KMS-11 (cell line): ENCODE data around the gene DDC.

ENCODE experiments used
- H2AFZ ChIP-seq: fragments of 200-600 bp; sonication (generic); 2 replicates; pipeline ENCODE4 v1.6.1; 2016; ENCODE audit warnings: antibody characterized with exemption, mixed run types, low read depth
- H3K27ac ChIP-seq: fragments of 200-600 bp; sonication (generic); 2 replicates; pipeline ENCODE4 v1.6.1; 2016; ENCODE audit warnings: mild to moderate bottlenecking, mixed run types
- H3K27me3 ChIP-seq: fragments of 200-600 bp; sonication (generic); 2 replicates; pipeline ENCODE4 v1.6.1; 2017; ENCODE audit warnings: mild to moderate bottlenecking, low read depth, mixed run types, moderate library complexity; ENCODE audit not compliant: insufficient read depth
- H3K36me3 ChIP-seq: fragments of 200-600 bp; sonication (generic); 2 replicates; pipeline ENCODE4 v1.6.1; 2017; ENCODE audit warnings: mild to moderate bottlenecking, mixed run types; ENCODE audit not compliant: insufficient read depth
- H3K4me1 ChIP-seq: fragments of 200-600 bp; sonication (generic); 2 replicates; pipeline ENCODE4 v1.6.1; 2016; ENCODE audit warnings: mild to moderate bottlenecking, low read depth, mixed run types; ENCODE audit not compliant: poor library complexity, severe bottlenecking
- H3K4me2 ChIP-seq: fragments of 200-600 bp; sonication (generic); 2 replicates; pipeline ENCODE4 v1.7.0; 2016; ENCODE audit warnings: mild to moderate bottlenecking, mixed run types
- H3K4me3 ChIP-seq: fragments of 200-600 bp; sonication (generic); IDR thresholded peaks from 2 replicates; pipeline ENCODE4 v1.6.1; 2017; ENCODE audit warnings: low read depth, low read length, mixed read lengths; ENCODE audit not compliant: insufficient read depth
- H3K79me2 ChIP-seq: fragments of 200-600 bp; sonication (generic); 2 replicates; pipeline ENCODE4 v1.6.1; 2016; ENCODE audit warnings: low read depth, mixed run types; ENCODE audit not compliant: insufficient read depth
- H3K9ac ChIP-seq: fragments of 200-600 bp; sonication (generic); 2 replicates; pipeline ENCODE4 v1.6.1; 2016; ENCODE audit warnings: mild to moderate bottlenecking, mixed run types
- H4K20me1 ChIP-seq: fragments of 200-600 bp; sonication (generic); 2 replicates; pipeline ENCODE4 v1.6.1; 2016; ENCODE audit warnings: mild to moderate bottlenecking, mixed run types; ENCODE audit not compliant: insufficient read depth
- TF ChIP-seq, protein P1 (sequence below): fragments of 200-600 bp; sonication (generic); conservative IDR thresholded peaks from 2 replicates; pipeline ENCODE4 v1.6.1; 2017; ENCODE audit warnings: low read depth, mild to moderate bottlenecking, antibody characterized with exemption, low read length, moderate library complexity, mixed read lengths

The DDC gene, protein sequence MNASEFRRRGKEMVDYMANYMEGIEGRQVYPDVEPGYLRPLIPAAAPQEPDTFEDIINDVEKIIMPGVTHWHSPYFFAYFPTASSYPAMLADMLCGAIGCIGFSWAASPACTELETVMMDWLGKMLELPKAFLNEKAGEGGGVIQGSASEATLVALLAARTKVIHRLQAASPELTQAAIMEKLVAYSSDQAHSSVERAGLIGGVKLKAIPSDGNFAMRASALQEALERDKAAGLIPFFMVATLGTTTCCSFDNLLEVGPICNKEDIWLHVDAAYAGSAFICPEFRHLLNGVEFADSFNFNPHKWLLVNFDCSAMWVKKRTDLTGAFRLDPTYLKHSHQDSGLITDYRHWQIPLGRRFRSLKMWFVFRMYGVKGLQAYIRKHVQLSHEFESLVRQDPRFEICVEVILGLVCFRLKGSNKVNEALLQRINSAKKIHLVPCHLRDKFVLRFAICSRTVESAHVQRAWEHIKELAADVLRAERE

DNA sequence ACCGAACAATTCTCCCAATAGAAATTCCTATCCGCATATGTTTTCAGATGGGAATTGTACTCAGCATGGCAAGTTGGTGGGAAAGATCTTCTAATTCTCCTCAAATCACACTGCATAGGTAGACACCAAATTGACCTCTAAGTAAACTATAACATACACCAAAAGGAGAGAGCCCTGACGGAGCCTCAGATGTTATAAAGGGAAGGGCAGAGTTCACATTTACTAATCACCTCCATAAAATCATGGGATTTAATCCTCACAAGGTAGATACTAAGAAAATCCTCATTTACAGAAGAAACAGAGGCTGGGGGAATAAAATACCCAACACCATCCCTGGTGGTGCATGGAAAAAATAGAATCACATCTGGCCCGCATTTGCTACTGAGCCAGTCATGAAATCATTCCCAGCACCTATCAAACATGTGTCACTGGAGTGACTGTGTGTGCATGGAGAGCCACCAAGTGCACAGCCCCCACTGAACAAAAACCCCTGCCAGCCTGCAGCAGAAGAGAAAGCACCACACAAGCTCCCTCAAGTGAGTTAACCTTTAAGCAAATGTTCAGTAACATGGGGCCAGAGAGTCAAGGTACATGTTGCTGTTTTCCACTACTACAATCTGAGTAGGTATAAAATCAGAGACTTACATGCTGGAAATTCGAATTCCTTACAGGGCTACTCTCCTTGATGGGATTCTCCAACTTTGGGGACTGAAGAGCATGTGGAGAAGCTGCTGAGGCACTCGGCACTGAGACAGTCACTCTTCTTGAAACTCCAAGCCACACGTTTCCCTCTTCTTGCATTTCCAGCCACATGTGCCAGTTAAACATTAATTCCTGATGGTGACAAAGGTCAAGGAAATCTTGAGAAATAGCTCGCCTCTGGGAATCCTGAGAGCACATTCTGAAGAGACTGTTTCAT lies at the start of gene DDC:
TSS of gene DDC (minus strand) at position 766 of the 919 bp plus-strand sequence. CDS start 21,320 bp downstream, outside the sequence.
- no peak within 1 kb of the TSS for H3K27ac ChIP-seq
- TF ChIP-seq, protein P1, sequence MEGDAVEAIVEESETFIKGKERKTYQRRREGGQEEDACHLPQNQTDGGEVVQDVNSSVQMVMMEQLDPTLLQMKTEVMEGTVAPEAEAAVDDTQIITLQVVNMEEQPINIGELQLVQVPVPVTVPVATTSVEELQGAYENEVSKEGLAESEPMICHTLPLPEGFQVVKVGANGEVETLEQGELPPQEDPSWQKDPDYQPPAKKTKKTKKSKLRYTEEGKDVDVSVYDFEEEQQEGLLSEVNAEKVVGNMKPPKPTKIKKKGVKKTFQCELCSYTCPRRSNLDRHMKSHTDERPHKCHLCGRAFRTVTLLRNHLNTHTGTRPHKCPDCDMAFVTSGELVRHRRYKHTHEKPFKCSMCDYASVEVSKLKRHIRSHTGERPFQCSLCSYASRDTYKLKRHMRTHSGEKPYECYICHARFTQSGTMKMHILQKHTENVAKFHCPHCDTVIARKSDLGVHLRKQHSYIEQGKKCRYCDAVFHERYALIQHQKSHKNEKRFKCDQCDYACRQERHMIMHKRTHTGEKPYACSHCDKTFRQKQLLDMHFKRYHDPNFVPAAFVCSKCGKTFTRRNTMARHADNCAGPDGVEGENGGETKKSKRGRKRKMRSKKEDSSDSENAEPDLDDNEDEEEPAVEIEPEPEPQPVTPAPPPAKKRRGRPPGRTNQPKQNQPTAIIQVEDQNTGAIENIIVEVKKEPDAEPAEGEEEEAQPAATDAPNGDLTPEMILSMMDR: no peak
- H3K79me2 ChIP-seq: no peaks in the 10 kb centered on the region
- no peaks in the 10 kb centered on the region for H3K36me3 ChIP-seq
- no peaks in the 10 kb centered on the region for H3K4me1 ChIP-seq
- H3K4me3 ChIP-seq: no peak within 1 kb of the TSS
- H3K27me3 ChIP-seq: no peaks in the 10 kb centered on the region
- no peaks in the 10 kb centered on the region for H4K20me1 ChIP-seq
- no peak within 1 kb of the TSS for H2AFZ ChIP-seq
- H3K4me2 ChIP-seq: no peak within 1 kb of the TSS
- no peak within 1 kb of the TSS for H3K9ac ChIP-seq

DNA sequence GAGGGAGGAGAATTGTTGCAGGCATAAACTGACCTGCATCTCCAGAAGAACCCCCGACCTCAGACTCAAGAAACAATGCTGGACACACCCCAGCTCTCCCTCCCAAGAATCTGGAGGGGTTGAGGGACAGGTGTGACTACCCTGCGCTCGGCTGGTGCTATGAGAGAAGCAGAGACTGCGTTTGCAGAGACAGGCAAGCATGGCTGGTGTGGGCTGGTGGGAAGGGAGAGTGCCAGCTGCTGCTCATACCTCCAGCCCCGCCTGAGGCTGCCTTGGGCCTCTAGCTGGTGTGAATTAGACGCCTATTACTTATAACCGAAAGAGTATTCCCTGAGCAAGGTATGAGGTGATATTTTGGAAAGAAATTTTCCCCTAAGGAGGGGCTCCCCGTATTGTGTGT lies 48.3 kb upstream of the DDC start:
- Histone ChIP-seq H3K79me2 (no peaks in the 10 kb centered on the region), H3K4me1 (peaks cover 1% of the 10 kb centered on the region), H4K20me1 (no peaks in the 10 kb centered on the region), H3K36me3 (no peaks in the 10 kb centered on the region; the same call in 1 of the 2 replicates), H3K9ac (no peak overlapping the region), H3K27ac (no peak overlapping the region), H3K4me2 (no peak overlapping the region), H2AFZ (no peak overlapping the region), H3K4me3 (no peak overlapping the region), H3K27me3 (no peaks in the 10 kb centered on the region)
- TF ChIP-seq, protein P1: no peak

DNA sequence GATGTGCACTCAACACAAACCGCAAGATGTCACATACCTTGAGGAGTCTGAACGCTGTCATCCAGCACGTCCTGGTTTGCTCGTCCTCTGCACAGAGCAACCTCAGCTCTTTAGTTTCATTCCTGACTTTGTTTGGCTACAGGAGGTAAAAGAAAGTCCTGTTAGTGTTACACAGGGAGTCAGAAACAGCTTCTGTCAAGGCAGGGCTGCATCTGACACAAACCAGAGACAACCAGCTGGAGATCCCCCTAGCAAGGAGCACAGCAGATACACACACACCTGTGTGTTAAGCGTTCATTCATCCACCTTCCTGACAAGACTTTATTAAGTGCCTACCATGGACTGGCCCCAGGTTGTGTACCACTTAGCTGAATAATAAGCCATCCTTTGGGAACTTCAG lies 47.5 kb upstream of the DDC start:
- H3K36me3 ChIP-seq: no peaks in the 10 kb centered on the region; the same call in 1 of the 2 replicates

More for the DNA sequence above, 47.5 kb upstream of the DDC start:
- no peak overlapping the region for H3K9ac ChIP-seq
- H4K20me1 ChIP-seq: no peaks in the 10 kb centered on the region
- H3K27me3 ChIP-seq: no peaks in the 10 kb centered on the region
- TF ChIP-seq, protein P1: no peak
- no peak overlapping the region for H3K4me2 ChIP-seq
- peaks cover 9% of the 10 kb centered on the region for H3K4me1 ChIP-seq
- H2AFZ ChIP-seq: no peak overlapping the region
- H3K4me3 ChIP-seq: no peak overlapping the region
- H3K79me2 ChIP-seq: no peaks in the 10 kb centered on the region
- H3K27ac ChIP-seq: no peak overlapping the region
